Lower leg skin (tissue), 4 donors: ENCODE results near the gene DAPK2. TPM values are rescaled to one million over a fixed set of nuclear protein-coding genes. Genes with fewer than 3 reads are reported as not detected.

Experiments used
- DNase-seq, 2 donors: peaks; one replicate each; pipeline ENCODE4 v3.0.0-alpha.2; 2019; ENCODE audit warnings: low spot score in 2 of 2
- H3K4me3 ChIP-seq: fragments of 200-600 bp; sonication (generic); 2 replicates; pipeline ENCODE4 v1.5.1; 2017; ENCODE audit warnings: mild to moderate bottlenecking, low read depth; ENCODE audit not compliant: poor library complexity, severe bottlenecking
- CTCF ChIP-seq, 3 donors: fragments of 450-650 bp; IDR thresholded peaks; one replicate each; pipeline ENCODE4 v1.5.1; 2016; ENCODE audit warnings: antibody characterized with exemption in 3 of 3, mild to moderate bottlenecking in 3 of 3, moderate library complexity in 2 of 3
- POLR2A ChIP-seq, 2 donors: fragments of 450-650 bp; IDR thresholded peaks; one replicate each; pipeline ENCODE4 v1.6.1; 2016 to 2017; ENCODE audit warnings: antibody characterized with exemption in 2 of 2, mild to moderate bottlenecking in 1 of 2, moderate library complexity in 1 of 2
- WGBS, 2 donors: methylation state at CpG; one replicate each; pipeline ENCODE4 v1.1.5; 2018; 5-methylcytosine and 5-hydroxymethylcytosine counted together
- intact Hi-C: fragments of 100-400 bp; cut with DNase I; formaldehyde crosslinking; loops from one replicate; pipeline ENCODE4 v1.15.0; 2023; ENCODE audit warnings: low total_unique reads
- total RNA-seq, 4 donors: library from RNA; depleted of rRNA; stranded (reverse); fragments of >200 nt; gene quantifications; one replicate each; pipeline ENCODE4 v1.1.0, GENCODE V29; 2016

DAPK2 gene
- total RNA-seq, 4 donors from 2014 or later: 10.9 to 27.5 (median 13.3) TPM

GRCh38 chr15:64009798-64010261 is 36.5 kb downstream of the DAPK2 start:
- no peak for DNase-seq
- H3K4me3 ChIP-seq: no peak overlapping the region
- 46 to 49% methylated on average over 4 of the region's 4 CpGs for WGBS, 2 donors
- TF ChIP-seq POLR2A (IDR thresholded peaks at IDR 0.05): no peak
- TF ChIP-seq CTCF (IDR thresholded peaks at IDR 0.05): no peak
- intact Hi-C loops: no loop called here

- intact Hi-C loops: no loop called here
- 36 to 41% methylated on average over 2 of the region's 2 CpGs for WGBS, 2 donors
- no peak overlapping the region for H3K4me3 ChIP-seq
- DNase-seq: peak in 1 of 2 donors; percentile 60
- TF ChIP-seq CTCF (IDR thresholded peaks at IDR 0.05) (no peak), POLR2A (IDR thresholded peaks at IDR 0.05) (no peak)
Measured at GRCh38 chr15:64009241-64009640, 37.0 kb downstream of the DAPK2 start.

GRCh38 chr15:64008177-64008576 is 38.1 kb downstream of the DAPK2 start:
- H3K4me3 ChIP-seq: no peak overlapping the region
- DNase-seq: no peak
- intact Hi-C loops: no loop called here
- TF ChIP-seq CTCF (IDR thresholded peaks at IDR 0.05) (no peak), POLR2A (IDR thresholded peaks at IDR 0.05) (no peak)

- peak in 1 of 2 donors; percentile 39 for DNase-seq
- no peak overlapping the region for H3K4me3 ChIP-seq
- 54 to 57% methylated on average over 3 of the region's 3 CpGs for WGBS, 2 donors
- intact Hi-C loops: no loop called here
- TF ChIP-seq POLR2A (IDR thresholded peaks at IDR 0.05) (no peak), CTCF (IDR thresholded peaks at IDR 0.05) (no peak)
Measured at GRCh38 chr15:64006642-64007041, 39.6 kb downstream of the DAPK2 start.

- 47 to 53% methylated on average over 5 of the region's 5 CpGs for WGBS, 2 donors
- H3K4me3 ChIP-seq: no peak overlapping the region
- TF ChIP-seq POLR2A (IDR thresholded peaks at IDR 0.05) (no peak), CTCF (IDR thresholded peaks at IDR 0.05) (no peak)
- intact Hi-C loops: no loop called here
- peak in 1 of 2 donors; percentile 63 for DNase-seq
Measured at GRCh38 chr15:64004587-64004986, 41.7 kb downstream of the DAPK2 start.

- no peak for DNase-seq
- H3K4me3 ChIP-seq: no peak overlapping the region
- no peak for TF ChIP-seq POLR2A (IDR thresholded peaks at IDR 0.05)
- TF ChIP-seq CTCF (IDR thresholded peaks at IDR 0.05): no peak
- intact Hi-C loops: no loop called here
- 79 to 90% methylated on average over 2 of the region's 2 CpGs for WGBS, 2 donors
Measured at GRCh38 chr15:64004056-64004455, 42.2 kb downstream of the DAPK2 start.
